Measurements from ENCODE around the gene FAM149A. TPM values are rescaled to one million over a fixed set of nuclear protein-coding genes. Genes with fewer than 3 reads are reported as not detected.

The FAM149A gene
- total and polyA plus RNA-seq, 4 donors = 12.0 to 27.1 (median 15.0) TPM

DNA sequence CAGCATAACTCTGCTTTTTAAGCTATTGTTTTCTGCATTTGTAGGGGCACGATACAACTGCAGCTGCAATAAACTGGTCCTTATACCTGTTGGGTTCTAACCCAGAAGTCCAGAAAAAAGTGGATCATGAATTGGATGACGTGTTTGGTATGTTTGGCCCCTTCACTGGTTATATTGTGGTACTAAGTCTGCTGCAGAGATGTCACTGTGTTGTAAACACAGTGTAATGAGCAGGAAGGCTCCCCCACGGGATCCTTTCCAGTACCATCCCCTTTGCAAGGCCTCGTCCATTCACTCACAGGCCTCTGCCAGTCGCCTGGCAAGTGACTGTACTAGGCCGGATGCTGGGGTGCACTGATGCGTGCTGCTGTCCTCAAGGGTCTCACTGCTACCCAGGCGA, 100.7 kb downstream of the FAM149A start:
- no peak for TF ChIP-seq GABPA (IDR thresholded peaks at IDR 0.05 in 1 of 2, conservative IDR thresholded peaks at IDR 0.05 in 1 of 2)
- no peak for DNase-seq (ENCODE audit: low spot score)
- Histone ChIP-seq H3K4me1 (ENCODE audit: control insufficient read depth in 4 of 4, insufficient read depth in 4 of 4, low read length in 3 of 4) (peaks cover 0 to 3% (median 0%) of the 10 kb centered on the region in 4 donors), H3K27ac (ENCODE audit: low read depth in 1 of 2, low read length in 2 of 2) (no peak overlapping the region), H3K9me3 (ENCODE audit: control insufficient read depth in 4 of 4, low read length in 3 of 4) (no peaks in the 10 kb centered on the region), H3K4me3 (ENCODE audit: low read depth in 1 of 3, low read length in 3 of 3) (no peak overlapping the region), H3K9ac (ENCODE audit: low read depth in 1 of 2, low read length in 2 of 2) (no peak overlapping the region), H3K27me3 (ENCODE audit: control insufficient read depth in 4 of 4, insufficient read depth in 4 of 4, low read length in 3 of 4) (no peaks in the 10 kb centered on the region), H3K36me3 (ENCODE audit: control insufficient read depth in 4 of 4, insufficient read depth in 3 of 4, low read depth in 1 of 4, low read length in 3 of 4) (peaks cover 0 to 45% (median 42%) of the 10 kb centered on the region in 4 donors)
- 90% methylated on average over 8 of the region's 8 CpGs for WGBS

DNA sequence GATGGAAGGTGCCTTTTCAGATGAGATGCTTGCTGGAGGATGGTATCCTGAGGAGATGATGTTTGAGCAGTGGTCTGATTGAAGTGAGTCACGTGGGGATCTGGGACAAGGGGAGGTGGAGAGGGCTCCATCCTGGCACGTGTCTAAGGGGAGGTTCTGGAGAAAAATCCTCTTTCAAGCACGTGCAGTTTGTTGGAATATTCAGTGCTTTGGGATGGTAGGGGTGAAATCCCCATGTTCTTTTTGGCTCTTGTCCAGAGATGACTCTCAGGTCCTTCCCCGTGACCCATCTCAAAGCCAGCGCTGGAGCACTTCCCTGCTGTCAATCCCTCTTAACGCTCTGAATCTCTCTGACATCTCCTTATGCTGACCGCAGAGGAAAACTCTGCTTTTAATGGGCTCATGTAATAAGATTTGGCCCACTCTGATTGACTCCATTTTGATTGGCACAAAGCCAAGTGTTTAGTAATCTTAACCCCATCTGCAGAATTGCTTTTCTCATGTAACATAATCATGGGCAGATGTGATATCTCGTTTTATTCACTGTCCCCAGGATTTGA, 112.0 kb downstream of the FAM149A start:
- H3K4me1 ChIP-seq (ENCODE audit: control insufficient read depth in 4 of 4, insufficient read depth in 4 of 4, low read length in 3 of 4) = peaks cover 0 to 10% (median 3%) of the 10 kb centered on the region in 4 donors
- no peak overlapping the region for H3K4me3 ChIP-seq (ENCODE audit: low read depth in 1 of 3, low read length in 3 of 3)
- DNase-seq (ENCODE audit: low spot score) = no peak
- H3K9me3 ChIP-seq (ENCODE audit: control insufficient read depth in 4 of 4, low read length in 3 of 4) = no peaks in the 10 kb centered on the region
- no peaks in the 10 kb centered on the region for H3K27me3 ChIP-seq (ENCODE audit: control insufficient read depth in 4 of 4, insufficient read depth in 4 of 4, low read length in 3 of 4)
- no peak overlapping the region for H3K9ac ChIP-seq (ENCODE audit: low read depth in 1 of 2, low read length in 2 of 2)
- TF ChIP-seq, protein P1, sequence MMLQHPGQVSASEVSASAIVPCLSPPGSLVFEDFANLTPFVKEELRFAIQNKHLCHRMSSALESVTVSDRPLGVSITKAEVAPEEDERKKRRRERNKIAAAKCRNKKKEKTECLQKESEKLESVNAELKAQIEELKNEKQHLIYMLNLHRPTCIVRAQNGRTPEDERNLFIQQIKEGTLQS (IDR thresholded peaks at IDR 0.05) = no peak
- TF ChIP-seq, protein P2, sequence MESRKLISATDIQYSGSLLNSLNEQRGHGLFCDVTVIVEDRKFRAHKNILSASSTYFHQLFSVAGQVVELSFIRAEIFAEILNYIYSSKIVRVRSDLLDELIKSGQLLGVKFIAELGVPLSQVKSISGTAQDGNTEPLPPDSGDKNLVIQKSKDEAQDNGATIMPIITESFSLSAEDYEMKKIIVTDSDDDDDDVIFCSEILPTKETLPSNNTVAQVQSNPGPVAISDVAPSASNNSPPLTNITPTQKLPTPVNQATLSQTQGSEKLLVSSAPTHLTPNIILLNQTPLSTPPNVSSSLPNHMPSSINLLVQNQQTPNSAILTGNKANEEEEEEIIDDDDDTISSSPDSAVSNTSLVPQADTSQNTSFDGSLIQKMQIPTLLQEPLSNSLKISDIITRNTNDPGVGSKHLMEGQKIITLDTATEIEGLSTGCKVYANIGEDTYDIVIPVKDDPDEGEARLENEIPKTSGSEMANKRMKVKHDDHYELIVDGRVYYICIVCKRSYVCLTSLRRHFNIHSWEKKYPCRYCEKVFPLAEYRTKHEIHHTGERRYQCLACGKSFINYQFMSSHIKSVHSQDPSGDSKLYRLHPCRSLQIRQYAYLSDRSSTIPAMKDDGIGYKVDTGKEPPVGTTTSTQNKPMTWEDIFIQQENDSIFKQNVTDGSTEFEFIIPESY (IDR thresholded peaks at IDR 0.05) = no peak
- TF ChIP-seq SP1 (IDR thresholded peaks at IDR 0.05) (no peak), YY1 (IDR thresholded peaks at IDR 0.05) (no peak), RXRA (IDR thresholded peaks at IDR 0.05) (no peak), FOXA2 (IDR thresholded peaks at IDR 0.05) (no peak), TAF1 (conservative IDR thresholded peaks at IDR 0.05) (no peak), HNF4G (IDR thresholded peaks at IDR 0.05) (no peak), JUND (IDR thresholded peaks at IDR 0.05) (no peak)
- TF ChIP-seq, protein P3, sequence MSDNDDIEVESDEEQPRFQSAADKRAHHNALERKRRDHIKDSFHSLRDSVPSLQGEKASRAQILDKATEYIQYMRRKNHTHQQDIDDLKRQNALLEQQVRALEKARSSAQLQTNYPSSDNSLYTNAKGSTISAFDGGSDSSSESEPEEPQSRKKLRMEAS (IDR thresholded peaks at IDR 0.05) = no peak
- TF ChIP-seq, protein P4, sequence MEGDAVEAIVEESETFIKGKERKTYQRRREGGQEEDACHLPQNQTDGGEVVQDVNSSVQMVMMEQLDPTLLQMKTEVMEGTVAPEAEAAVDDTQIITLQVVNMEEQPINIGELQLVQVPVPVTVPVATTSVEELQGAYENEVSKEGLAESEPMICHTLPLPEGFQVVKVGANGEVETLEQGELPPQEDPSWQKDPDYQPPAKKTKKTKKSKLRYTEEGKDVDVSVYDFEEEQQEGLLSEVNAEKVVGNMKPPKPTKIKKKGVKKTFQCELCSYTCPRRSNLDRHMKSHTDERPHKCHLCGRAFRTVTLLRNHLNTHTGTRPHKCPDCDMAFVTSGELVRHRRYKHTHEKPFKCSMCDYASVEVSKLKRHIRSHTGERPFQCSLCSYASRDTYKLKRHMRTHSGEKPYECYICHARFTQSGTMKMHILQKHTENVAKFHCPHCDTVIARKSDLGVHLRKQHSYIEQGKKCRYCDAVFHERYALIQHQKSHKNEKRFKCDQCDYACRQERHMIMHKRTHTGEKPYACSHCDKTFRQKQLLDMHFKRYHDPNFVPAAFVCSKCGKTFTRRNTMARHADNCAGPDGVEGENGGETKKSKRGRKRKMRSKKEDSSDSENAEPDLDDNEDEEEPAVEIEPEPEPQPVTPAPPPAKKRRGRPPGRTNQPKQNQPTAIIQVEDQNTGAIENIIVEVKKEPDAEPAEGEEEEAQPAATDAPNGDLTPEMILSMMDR (IDR thresholded peaks at IDR 0.05; ENCODE audit: low read depth, low read length, missing input control) = no peak
- TF ChIP-seq, protein P5, sequence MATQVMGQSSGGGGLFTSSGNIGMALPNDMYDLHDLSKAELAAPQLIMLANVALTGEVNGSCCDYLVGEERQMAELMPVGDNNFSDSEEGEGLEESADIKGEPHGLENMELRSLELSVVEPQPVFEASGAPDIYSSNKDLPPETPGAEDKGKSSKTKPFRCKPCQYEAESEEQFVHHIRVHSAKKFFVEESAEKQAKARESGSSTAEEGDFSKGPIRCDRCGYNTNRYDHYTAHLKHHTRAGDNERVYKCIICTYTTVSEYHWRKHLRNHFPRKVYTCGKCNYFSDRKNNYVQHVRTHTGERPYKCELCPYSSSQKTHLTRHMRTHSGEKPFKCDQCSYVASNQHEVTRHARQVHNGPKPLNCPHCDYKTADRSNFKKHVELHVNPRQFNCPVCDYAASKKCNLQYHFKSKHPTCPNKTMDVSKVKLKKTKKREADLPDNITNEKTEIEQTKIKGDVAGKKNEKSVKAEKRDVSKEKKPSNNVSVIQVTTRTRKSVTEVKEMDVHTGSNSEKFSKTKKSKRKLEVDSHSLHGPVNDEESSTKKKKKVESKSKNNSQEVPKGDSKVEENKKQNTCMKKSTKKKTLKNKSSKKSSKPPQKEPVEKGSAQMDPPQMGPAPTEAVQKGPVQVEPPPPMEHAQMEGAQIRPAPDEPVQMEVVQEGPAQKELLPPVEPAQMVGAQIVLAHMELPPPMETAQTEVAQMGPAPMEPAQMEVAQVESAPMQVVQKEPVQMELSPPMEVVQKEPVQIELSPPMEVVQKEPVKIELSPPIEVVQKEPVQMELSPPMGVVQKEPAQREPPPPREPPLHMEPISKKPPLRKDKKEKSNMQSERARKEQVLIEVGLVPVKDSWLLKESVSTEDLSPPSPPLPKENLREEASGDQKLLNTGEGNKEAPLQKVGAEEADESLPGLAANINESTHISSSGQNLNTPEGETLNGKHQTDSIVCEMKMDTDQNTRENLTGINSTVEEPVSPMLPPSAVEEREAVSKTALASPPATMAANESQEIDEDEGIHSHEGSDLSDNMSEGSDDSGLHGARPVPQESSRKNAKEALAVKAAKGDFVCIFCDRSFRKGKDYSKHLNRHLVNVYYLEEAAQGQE (IDR thresholded peaks at IDR 0.05) = no peak
- H3K27ac ChIP-seq (ENCODE audit: low read depth in 1 of 2, low read length in 2 of 2) = no peak overlapping the region
- 81% methylated on average over 8 of the region's 8 CpGs for WGBS
- peaks cover 0 to 3% (median 1%) of the 10 kb centered on the region in 4 donors for H3K36me3 ChIP-seq (ENCODE audit: control insufficient read depth in 4 of 4, insufficient read depth in 3 of 4, low read depth in 1 of 4, low read length in 3 of 4)

Data from liver (tissue), 9 donors.